ENCODE results near the gene C1R.

GRCh38 chr12:7075518-7075917, 16.7 kb downstream of the C1R start:
- TF ChIP-seq CTCF (IDR thresholded peaks at IDR 0.05; ENCODE audit: low read depth, low read length) = no peak
- no peak for TF ChIP-seq POLR2A (IDR thresholded peaks at IDR 0.05; ENCODE audit: extremely low read depth, insufficient read length)
- TF ChIP-seq MYC (IDR thresholded peaks at IDR 0.05; ENCODE audit: low read depth, low read length) = no peak

Data from NB4 (cell line).